ENCODE results near the gene SGF29. TPM values are rescaled to one million over a fixed set of nuclear protein-coding genes. Genes with fewer than 3 reads are reported as not detected.

Gene SGF29
- total RNA-seq, 4 donors from 2014 or later, result 20.3 to 45.1 (median 35.3) TPM

- WGBS, 2 donors (ENCODE audit: low coverage in 1 of 2), result 57 to 88% methylated on average over 1 to 5 of the region's 5 CpGs
- Histone ChIP-seq H3K27me3 (no peaks in the 10 kb centered on the region), H3K9me3 (no peaks in the 10 kb centered on the region), H3K27ac (peak overlapping the region in 3 of 4 donors; percentile 70 to 93 (median 76)), H3K36me3 (peaks cover 0 to 33% of the 10 kb centered on the region in 2 donors), H3K4me3 (no peak overlapping the region), H3K4me1 (peaks cover 4 to 78% (median 8%) of the 10 kb centered on the region in 3 donors)
- ATAC-seq, result peak; percentile 58
- TF ChIP-seq POLR2AphosphoS5 (IDR thresholded peaks at IDR 0.05) (peak; percentile 37), POLR2A (IDR thresholded peaks at IDR 0.05) (peak in 1 of 2 donors; percentile 26), EP300 (IDR thresholded peaks at IDR 0.05) (no peak)
- TF ChIP-seq, protein P1, sequence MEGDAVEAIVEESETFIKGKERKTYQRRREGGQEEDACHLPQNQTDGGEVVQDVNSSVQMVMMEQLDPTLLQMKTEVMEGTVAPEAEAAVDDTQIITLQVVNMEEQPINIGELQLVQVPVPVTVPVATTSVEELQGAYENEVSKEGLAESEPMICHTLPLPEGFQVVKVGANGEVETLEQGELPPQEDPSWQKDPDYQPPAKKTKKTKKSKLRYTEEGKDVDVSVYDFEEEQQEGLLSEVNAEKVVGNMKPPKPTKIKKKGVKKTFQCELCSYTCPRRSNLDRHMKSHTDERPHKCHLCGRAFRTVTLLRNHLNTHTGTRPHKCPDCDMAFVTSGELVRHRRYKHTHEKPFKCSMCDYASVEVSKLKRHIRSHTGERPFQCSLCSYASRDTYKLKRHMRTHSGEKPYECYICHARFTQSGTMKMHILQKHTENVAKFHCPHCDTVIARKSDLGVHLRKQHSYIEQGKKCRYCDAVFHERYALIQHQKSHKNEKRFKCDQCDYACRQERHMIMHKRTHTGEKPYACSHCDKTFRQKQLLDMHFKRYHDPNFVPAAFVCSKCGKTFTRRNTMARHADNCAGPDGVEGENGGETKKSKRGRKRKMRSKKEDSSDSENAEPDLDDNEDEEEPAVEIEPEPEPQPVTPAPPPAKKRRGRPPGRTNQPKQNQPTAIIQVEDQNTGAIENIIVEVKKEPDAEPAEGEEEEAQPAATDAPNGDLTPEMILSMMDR (IDR thresholded peaks at IDR 0.05), result no peak
These were observed 19.0 kb upstream of the SGF29 start for GRCh38 chr16:28534542-28535373.

- Histone ChIP-seq H3K27ac (peak overlapping the region in 3 of 4 donors; percentile 91 to 98 (median 93)), H3K4me3 (peak overlapping the region; percentile 54 to 63), H3K27me3 (no peaks in the 10 kb centered on the region), H3K9me3 (no peaks in the 10 kb centered on the region), H3K36me3 (peaks cover 0 to 33% of the 10 kb centered on the region in 2 donors), H3K4me1 (peaks cover 1 to 76% (median 8%) of the 10 kb centered on the region in 3 donors)
- no peak for TF ChIP-seq POLR2A (IDR thresholded peaks at IDR 0.05)
- TF ChIP-seq EP300 (IDR thresholded peaks at IDR 0.05), result no peak
- TF ChIP-seq, protein P1 (IDR thresholded peaks at IDR 0.05), result no peak
- TF ChIP-seq POLR2AphosphoS5 (IDR thresholded peaks at IDR 0.05), result no peak
- 70 to 71% methylated on average over 2 to 5 of the region's 6 CpGs for WGBS, 2 donors (ENCODE audit: low coverage in 1 of 2)
- ATAC-seq, result no peak
These were observed 16.6 kb upstream of the SGF29 start for GRCh38 chr16:28537076-28537475.

DNA sequence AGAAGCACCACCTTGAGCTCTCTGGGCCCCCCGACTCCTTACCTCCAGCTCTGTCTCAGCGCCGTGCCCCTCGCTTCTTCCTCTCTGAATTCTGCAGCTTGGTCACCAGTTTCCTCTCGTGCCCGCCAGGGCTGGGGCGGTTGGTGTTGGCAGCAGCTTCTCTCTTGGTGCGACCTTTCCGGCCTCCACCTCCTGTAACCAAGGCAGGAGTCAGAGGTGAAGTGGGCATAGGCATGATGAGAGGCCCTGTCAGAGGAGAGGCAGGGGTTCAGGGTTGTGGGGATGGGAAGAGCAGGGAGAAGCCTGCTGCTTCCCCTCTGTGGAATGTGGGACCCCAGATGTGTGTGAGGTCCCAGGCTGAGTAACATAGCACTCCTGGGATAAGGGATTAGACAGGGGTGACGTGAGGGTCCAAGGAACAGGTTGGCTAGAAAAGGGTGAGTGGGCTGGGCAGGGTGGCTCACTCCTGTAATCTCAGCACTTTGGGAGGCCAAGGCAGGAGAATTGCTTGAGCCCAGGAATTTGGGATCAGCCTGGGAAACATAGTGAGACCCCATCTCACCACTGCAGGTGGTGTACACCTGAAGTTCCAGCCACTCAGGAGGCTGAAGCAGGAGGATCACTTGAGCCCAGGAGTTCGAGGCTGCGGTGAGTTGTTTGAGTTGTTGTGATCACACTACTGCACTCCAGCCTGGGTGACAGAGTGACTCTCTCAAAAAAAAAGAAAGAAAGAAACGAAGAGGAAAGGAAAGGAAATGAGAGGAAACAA lies 15.6 kb upstream of the SGF29 start:
- no peak for ATAC-seq
- Histone ChIP-seq H3K4me1 (peaks cover 0 to 66% (median 8%) of the 10 kb centered on the region in 3 donors), H3K4me3 (peak overlapping the region; percentile 54 to 63), H3K9me3 (no peaks in the 10 kb centered on the region), H3K27me3 (no peaks in the 10 kb centered on the region), H3K27ac (peak overlapping the region; percentile 86 to 98 (median 92)), H3K36me3 (peaks cover 0 to 33% of the 10 kb centered on the region in 2 donors)
- TF ChIP-seq EP300 (IDR thresholded peaks at IDR 0.05) (no peak), POLR2A (IDR thresholded peaks at IDR 0.05) (no peak), POLR2AphosphoS5 (IDR thresholded peaks at IDR 0.05) (no peak)
- TF ChIP-seq, protein P1 (IDR thresholded peaks at IDR 0.05), result no peak
- 90 to 94% methylated on average over 7 to 9 of the region's 13 CpGs for WGBS, 2 donors (ENCODE audit: low coverage in 1 of 2)

DNA sequence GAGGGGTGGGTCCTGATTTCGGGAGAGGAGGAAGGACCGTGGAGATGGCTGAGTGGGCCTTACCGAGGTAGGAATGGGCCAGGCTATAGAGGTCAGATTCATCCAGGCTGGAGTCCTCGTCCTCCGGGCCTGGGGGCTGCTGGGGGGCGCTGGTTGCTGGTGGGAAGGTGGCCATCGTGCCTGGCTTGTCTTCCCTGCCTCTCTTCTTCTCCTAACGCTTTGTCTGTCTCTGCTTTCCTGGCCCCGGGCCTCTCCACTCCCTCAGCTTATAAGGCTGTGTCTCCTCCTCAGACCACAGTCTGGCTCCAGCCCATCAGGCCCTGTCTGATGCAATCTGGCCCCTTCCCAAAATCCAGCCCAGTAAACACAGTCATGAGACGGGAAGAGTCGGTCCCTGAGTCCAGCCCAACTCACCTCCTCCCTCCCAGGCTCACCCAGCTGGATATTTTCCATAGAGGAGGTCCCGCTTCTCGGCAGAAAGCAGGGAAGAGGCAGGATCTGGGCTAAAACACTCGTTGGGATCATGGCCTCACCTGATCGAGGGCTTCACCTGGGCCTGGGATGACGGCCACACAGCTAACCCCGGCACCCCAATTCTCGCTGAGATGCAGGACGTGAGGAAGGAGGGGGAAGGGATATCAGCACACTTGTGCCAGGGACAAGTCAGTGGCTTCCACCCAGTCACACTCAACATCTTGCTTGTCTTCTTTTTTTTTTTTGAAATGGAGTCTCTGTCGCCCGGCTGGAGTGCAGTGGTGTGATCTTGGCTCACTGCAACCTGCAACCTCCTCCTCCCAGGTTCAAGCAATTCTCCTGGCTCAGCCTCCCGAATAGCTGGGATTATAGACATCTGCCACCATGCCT lies 14.8 kb upstream of the SGF29 start, which contains the start of gene NUPR1:
TSS of gene NUPR1 (minus strand) at position 242 of the 864 bp plus-strand sequence. CDS start at position 175, 67 bp downstream.
- H3K4me3 ChIP-seq, result peak within 1 kb of the TSS; percentile 54 to 63
- peaks cover 0 to 26% of the 10 kb centered on the region in 2 donors for H3K36me3 ChIP-seq
- WGBS, 2 donors (ENCODE audit: low coverage in 1 of 2), result 16 to 27% methylated on average over 9 to 11 of the region's 22 CpGs
- peak within 1 kb of the TSS; percentile 86 to 98 (median 92) for H3K27ac ChIP-seq
- H3K9me3 ChIP-seq, result no peaks in the 10 kb centered on the region
- peaks cover 0 to 58% (median 8%) of the 10 kb centered on the region in 3 donors for H3K4me1 ChIP-seq
- H3K27me3 ChIP-seq, result no peaks in the 10 kb centered on the region
- no peak for TF ChIP-seq EP300 (IDR thresholded peaks at IDR 0.05)
- TF ChIP-seq, protein P1 (IDR thresholded peaks at IDR 0.05), result no peak
- TF ChIP-seq POLR2A (IDR thresholded peaks at IDR 0.05), result peak; percentile 66 to 87
- TF ChIP-seq POLR2AphosphoS5 (IDR thresholded peaks at IDR 0.05), result peak; percentile 97
- peak; percentile 98 for ATAC-seq
